ENCODE data around the gene CLTB.
A peak's percentile ranks its signal among the peaks of the same experiment; 100 is the strongest.
"Not testable (repeated sequence)": the region's sequence is repeated elsewhere in the genome, so short reads cannot be mapped to it uniquely, and the experiment has no call there.

Gene CLTB, protein sequence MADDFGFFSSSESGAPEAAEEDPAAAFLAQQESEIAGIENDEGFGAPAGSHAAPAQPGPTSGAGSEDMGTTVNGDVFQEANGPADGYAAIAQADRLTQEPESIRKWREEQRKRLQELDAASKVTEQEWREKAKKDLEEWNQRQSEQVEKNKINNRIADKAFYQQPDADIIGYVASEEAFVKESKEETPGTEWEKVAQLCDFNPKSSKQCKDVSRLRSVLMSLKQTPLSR

DNA sequence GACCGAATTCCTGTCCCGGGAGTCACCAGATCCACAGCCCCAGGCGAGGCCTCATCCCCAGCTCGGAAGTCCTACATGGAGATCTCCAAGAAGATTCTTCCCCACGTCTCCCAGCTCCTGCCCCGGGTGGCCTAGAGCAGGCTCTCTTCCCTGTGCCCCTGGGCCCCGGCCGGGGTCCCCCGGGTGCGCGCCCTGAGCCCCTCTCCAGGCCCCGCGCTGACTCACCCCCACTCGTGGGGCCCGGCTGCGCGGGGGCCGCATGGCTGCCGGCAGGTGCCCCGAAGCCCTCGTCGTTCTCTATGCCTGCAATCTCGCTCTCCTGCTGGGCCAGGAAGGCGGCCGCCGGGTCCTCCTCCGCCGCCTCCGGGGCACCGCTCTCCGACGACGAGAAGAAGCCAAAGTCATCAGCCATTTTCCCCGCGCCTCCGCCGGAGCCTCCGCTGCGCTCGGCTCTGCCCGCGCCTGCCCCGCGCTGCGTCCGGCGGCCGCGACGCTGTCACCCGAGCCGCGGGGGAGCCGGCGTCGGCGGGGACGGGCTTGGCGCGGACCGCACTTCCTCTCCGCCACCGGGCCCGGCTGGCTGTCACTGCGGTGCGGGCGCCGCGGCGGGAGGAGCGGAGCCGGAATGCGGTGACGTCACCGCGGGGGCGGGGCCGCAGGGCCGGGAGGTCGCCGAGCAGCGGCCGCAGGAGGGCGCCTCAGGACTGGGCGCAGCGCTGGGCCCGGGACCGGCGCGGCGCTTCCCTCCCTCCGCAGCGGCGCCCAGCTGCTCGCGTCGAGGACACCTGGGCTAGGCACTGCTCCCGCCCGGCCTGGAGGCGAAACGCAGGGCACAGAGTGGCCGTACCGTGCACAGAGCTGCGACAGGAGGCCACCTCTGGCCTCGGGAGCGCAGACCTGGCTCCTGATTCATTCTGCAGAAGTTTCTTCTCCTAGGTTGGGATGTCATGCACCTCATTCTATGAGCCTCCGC, at the start of gene CLTB:
CLTB (minus strand) TSS at position 588 of the 973 bp plus-strand sequence; CDS start at position 412, 176 bp downstream.
- peak; percentile 75 for DNase-seq (ENCODE audit: low read depth, low spot score)

DNA sequence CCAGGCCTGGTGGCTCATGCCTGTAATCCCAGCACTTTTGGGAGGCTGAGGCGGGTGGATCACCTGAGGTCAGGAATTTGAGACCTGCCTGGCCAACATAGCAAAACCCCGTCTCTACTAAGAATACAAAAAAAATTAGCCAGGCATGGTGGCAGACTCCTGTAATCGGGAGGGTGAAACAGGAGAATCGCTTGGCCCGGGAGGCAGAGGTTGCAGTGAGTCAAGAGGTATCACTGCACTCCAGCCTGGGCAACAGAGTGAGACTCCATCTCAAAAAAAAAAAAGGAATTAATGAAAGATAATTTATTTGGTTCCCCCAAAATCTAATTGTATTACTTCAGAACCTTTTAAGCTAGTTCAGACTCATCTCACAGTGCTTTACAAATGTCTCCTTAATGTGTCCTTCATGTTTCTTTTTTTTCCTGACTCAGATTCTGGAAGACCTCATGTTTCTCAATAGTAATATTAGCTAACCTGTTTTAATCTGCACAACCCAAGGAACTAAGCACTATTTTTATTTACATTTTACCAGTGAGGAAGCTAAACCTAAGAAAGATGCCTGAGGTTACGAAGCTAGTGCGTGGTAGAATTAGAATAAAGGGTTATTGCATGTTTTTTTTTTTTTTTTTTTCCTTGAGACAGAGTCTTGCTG, 46.9 kb upstream of the CLTB start:
- DNase-seq (ENCODE audit: low read depth, low spot score): no peak

DNA sequence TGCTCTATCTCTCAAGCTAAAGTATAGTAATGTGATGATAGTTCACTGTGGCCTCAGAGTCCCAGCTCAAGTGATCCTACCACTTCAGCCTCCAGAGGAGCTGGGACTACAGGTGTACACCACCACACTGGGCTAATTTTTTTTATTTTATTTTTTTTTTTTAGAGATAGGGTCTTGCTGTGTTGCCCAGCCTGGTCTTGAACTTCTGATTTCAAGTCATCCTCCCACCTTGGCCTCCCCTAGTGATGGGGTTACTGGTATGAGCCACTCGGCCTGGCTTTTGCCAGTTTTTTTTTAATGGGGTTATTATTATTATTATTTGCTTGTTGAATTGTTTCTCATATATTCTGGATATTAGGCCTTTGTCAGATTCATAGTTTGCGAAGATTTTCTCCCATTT, 45.0 kb upstream of the CLTB start:
- no peak for DNase-seq (ENCODE audit: low read depth, low spot score)

DNA sequence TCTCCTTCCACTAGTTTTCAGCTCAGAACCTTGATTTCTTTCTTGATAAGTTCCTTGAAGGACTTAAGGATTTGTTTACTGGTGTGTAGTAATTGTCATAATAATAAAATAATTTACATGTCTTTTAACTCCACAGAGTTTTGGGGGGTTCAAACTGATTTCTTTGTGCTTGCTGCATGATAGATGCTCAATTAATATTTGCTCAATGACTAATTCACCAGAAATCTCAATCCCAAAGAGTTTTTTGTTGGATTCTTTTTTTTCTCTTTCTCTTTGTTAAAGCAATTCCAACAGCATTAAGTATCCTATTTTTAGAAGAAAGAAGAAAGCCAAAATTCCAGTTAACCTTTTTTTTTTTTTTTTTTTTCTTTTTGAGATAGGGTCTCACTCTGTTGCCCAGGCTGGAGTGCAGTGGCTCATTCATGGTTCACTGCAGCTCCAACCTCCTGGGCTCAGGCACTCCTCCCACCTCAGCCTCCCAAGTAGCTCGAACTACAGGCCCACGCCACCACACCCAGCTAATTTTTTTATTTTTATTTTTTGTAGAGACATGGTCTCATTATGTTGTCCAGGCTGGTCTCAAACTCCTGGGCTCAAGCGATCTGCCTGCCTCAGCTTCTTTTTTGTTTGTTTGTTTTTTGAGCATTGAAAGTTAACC, 42.7 kb upstream of the CLTB start:
- DNase-seq (ENCODE audit: low read depth, low spot score): no peak

DNA sequence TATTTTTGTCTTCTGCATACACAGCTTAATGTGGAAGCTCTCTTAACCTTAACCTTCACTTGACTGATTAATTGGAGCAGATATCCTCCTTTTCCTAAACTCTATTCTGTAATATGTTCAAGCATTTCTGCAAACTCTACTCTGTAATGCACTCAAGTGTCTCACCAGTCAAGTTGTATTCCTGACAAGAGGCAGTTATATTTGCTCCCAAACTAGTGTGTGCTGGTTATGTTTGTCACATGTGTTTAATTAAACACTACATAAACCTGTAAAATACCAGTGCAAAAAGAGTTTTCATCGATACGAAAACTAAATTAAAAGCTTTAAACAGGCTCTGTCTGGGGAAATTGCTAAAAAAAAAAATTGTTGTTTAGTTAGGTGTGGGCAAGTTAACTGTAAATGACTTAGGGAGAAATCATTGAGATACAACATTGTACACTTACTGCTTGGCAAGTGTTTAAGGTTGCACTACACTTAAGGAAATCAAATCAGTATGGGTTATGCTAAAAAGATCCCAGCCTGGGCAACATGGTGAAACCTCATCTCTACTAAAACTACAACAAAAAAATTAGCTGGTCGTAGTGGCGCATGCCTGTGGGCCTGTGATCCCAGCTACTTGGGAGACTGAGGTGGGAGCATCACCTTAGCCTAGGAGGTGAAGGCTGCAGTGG, 38.5 kb upstream of the CLTB start:
- DNase-seq (ENCODE audit: low read depth, low spot score): no peak

DNA sequence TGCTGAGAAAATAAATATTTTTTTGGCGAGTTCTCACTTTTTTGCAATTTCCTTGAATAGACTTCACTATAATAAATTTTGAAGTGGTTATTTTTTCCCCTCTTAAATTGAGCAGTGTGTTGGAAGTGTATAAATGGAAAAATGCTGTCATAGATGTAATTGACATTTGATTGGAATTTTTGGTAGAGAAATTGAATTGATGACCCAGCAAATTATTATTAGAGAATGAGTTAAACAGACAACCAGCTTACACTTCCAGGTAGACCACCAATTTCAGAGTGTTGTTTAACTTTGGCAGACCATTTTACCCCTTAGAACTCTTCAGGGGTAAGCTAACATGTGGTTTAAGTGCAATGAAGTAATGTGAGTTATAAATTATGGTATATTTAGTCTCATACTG, 33.7 kb upstream of the CLTB start:
- no peak for DNase-seq (ENCODE audit: low read depth, low spot score)

DNA sequence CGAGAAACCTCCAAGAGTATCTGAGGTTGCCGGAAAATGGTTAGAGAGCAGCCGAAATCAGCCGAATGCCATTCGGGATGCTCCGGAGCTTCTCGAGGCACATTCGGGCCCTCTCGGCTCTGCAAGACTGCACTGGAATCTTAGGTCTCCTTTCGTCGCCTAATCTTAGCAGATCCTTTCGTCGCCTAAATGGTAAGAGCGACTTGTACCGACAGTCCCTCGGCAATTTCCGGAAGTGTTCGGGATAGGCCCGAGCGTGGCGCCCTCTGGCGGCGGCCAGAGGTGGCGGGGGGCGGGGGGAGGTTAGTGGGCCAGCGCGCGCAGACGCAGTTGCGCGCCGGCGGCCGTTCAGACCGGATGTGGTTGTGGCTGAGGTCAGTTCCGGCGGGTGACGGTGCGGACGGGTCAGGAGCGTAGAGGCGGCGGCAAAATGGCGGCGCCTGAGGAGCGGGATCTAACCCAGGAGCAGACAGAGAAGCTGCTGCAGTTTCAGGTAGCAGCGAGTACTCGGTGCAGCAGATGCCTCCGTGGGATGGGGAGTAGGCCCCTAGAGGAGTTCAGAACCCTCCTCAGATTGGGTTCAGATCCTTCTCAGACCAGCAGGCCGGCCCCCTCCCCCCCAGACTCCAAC, 31.8 kb upstream of the CLTB start, which contains the start of gene FAF2:
FAF2 (plus strand) TSS at position 408 of the 631 bp plus-strand sequence; CDS start at position 431, 23 bp downstream.
- DNase-seq (ENCODE audit: low read depth, low spot score): peak; percentile 98

DNA sequence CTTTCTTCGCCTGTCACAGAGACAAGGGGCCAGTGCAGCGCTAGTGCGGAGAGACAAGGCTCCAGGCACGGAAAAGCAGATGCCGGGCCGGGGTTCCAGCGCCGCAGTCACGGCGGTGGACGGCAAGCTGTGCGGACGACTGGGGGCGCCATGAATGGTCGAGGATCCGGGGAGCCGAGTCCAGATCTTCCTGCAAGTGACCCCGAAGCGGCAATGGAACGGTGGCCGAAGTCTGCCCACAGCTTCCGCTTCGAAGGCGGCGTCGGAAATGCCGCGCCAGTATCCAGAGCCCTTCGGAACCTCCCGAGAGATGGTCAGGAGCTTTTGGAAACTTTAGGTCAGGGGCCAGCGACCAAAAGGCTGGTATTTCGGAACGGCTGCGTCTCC, 31.2 kb upstream of the CLTB start:
- no peak for DNase-seq (ENCODE audit: low read depth, low spot score)

DNA sequence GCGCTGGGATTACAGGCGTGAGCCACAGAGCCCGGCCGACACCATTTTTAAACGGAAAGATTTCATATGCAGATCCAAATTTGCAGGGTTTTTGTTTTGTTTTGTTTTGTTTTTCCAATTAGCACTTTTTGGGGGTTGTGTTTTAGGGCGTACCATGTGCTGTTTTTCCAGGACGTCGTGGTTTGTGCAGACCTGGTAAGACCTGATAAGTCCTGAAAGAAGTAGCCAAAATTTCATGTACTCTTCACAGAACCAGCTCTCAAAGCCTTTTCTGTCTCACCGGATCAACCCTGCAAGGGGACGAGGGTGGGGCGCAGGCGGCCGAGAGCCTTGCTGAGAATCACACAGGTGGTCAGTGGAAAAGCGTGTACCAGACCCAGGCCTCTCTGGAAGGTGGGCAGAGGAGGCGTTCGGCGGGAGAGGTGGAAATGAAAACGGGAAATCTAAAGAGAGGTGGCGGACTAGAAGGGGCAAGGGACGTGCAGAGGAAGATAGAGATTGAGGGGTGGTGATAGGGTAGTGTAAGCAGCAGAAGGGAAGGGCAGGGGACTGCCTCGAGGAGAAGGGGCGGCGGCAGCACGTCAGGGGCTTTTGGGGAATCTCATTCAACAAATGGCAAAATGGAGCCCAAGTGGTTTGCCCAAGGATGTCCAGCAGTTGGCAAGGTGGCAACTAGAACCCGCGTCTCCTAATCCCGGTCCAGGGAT, 30.7 kb upstream of the CLTB start:
- no peak for DNase-seq (ENCODE audit: low read depth, low spot score)

DNA sequence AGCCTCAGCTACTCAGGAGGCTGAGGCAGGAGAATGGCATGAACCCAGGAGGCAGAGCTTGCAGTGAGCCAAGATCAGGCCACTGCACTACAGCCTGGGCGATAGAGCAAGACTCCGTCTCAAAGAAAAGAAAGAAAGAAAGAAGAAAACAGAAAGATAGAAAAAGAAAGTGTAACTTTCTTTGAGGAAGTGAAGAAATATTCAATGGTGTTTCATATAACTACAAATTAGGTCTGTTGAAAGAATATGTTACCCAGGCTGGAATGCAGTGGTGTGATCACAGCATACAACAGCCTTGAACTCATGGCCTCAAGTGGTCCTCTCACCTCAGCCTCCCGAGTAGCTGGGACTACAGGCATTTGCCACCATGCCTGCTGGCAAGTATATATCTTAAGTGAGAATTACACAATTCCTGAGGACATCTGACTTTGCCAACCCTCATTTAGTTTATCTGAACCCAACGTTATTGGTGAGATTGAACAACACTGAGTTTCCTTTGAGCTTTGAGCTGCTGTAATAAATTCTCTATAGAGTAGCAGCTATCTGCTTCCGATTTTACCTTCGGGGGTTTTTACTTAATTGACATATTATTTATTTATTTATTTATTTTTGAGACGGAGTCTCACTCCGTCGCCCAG, 29.8 kb upstream of the CLTB start:
- no peak for DNase-seq (ENCODE audit: low read depth, low spot score)

DNA sequence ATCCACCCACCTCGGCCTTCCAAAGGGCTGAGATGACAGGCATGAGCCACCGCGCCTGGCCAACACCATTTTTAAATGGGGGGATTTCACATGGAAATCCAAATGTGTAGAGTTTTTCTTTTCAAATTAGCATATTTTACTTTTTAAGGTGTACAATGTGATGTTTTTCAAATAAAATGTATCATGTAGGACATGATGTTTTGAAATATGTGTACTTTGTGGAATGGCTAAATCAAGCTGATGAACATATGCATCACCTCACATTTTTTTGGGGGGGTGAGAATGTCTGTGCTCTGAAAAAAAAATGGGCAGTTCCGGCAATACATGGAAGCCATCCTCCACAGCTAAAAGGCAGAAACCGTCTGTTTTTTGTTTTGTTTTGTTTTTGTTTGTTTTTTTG, 28.4 kb upstream of the CLTB start:
- DNase-seq (ENCODE audit: low read depth, low spot score): no peak

DNA sequence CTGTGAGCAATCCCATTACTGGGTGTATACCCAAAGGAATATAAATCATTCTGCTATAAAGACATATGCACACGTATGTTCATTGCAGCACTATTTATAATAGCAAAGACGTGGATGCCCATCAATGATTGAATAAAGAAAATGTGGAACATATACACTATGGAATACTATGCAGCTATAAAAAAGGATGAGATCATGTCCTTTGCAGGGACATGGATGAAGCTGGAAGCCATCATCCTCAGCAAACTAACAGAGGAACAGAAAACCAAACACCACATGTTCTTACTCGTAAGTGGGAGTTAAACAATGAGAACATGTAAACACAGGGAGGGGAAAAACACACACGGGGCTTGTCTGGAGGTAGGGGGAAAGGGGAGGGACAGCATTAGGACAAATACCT, 26.6 kb upstream of the CLTB start:
- DNase-seq (ENCODE audit: low read depth, low spot score): not testable (repeated sequence)

DNA sequence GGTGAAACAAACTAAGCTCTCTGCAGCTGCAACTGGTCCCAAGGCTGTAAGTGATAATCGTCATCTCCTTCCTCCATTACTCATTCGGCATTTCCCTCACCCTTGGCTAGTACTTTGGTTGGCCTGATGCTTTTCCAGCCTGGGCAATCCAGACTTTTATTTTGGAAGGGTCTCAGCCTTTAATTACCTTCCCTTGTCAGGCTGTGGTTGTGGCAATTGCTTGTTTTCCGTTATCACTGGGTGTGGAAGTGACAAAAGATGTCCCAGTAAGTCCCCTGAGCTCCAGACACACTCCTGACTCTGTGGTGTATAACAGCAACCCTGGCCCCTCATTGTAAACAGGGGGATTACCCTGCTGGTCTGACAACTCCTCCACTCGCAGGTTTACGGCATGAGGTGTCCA, 25.6 kb upstream of the CLTB start:
- DNase-seq (ENCODE audit: low read depth, low spot score): no peak

DNA sequence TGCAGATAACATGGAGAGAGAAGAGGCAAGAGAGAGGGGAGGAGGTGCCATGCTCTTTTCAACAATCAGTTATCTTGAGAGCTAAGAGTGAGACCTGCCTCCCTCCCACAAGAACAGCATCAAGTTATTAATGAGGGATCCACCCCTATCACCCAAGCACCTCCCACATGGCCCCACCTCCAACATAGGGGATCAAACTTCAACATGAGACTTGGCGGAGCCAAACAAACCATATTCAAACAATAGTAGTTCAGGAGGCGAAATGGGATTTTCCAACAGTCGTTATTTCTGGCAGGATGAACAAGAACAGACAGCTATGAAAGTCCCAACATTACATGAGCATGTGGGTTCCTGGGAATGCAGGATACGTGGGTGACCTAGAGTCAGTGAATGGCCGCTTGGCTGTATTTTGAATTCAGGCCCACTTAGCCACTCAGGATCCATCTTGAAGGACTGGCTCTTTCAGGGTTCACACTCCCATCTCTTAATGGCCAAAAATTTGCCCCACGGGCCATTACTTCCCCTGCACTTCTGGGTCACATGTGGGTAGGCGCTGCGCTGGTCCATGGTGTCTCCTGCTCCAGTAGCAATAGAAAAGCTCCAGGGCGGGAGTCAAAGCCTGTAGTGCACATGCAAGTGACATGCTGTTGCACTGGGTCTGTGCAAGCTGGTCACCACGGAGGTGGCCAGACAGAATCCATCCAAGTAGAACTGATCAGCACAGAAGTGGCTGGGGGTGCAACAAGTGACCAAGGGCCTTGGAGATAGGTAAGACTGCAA, 24.8 kb upstream of the CLTB start:
- no peak for DNase-seq (ENCODE audit: low read depth, low spot score)

DNA sequence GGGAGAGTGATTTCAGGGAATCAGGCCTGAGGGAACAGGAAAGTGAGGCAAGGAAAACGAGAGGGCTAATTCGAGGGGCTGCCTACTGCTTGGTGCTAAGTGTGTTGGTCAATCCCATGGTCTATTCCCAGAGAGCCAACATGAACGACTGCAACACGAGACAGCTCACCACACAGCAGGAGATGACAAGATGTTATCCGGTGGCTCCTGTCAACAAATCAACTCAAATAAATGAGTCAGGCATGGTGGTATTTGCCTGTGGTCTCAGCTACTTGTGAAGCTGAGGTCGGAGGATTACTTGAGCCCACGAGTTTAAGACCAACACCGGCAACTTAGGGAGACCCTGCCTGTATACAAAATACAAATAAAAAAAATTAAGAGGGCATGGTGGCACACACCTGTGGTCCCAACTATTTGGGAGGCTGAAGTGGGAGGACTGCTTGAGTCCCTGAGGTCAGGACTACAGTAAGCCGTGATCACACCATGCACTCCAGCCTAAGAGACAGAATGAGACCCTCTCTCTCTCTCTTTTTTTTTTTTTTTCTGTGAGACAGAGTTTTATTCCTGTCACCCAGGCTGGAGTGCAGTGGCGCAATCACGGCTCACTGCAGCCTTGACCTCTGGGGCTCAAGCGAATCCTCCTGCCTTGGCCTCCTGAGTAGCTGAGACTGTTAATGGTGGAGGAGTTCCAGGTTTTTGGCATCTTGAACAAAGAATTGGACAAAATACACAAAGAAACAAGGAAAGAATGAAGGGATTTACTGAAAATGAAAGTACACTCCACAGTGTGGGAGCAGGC, 22.8 kb upstream of the CLTB start:
- no peak for DNase-seq (ENCODE audit: low read depth, low spot score)

DNA sequence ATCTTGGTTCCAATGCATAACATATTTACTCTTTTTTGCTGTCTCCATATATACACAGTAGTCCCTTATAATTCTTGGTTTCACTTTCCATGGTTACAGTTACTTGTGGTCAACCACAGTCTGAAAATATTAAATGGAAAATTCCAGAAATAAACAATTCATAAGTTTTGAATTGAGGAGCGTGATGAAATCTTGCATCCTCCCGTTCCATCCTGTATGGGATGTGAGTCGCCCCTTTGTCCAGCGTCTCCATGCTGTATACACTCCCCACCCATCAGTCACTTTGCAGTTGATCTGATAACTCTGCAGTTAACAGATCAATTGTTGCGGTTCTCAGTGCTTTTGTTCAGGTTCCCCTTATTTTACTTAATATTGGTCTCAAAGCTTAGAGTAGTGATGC, 20.3 kb upstream of the CLTB start:
- no peak for DNase-seq (ENCODE audit: low read depth, low spot score)

DNA sequence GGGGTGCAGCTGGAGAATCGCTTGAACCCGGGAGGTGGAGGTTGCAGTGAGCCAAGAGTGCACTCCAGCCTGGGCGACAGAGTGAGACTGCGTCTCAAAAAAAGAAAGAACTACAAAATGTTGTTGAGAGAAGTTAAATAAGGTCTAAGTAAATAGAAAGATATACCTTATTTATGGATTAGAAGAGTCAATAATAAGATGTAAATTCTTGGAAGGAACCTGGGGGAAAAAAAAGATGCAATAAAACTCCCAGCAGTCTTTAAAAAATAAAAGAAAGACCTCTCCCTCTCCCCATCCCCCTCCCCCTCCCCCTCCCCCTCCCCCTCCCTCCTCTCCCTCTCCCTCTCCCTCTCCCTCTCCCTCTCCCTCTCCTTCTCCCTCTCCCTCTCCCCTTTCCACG, 16.4 kb upstream of the CLTB start:
- no peak for DNase-seq (ENCODE audit: low read depth, low spot score)

DNA sequence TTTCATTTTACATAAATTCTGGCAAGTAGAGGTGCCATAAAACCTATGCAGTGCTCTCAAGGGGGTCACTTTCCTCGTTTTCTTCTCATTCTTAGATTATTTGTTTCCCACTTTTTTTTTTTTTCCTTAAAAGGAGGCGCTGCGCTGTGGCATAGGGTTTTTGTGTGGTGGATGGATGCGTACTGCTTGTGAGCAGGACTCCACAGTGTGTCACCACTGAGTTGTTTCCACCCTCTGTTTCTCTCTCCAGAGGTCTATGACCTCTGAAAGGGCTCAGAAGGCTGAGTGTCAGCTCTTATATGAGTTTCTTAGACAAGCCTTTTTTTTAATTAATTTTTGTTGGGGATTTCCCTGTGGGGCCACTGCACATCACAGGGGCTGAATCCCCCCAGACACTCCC, 13.6 kb upstream of the CLTB start:
- DNase-seq (ENCODE audit: low read depth, low spot score): no peak

Measured in activated CD4-positive, CD25-positive, alpha-beta regulatory T cell treated with anti-CD3 and anti-CD28 coated beads, Interleukin-2, amount 50 U/mL, for 16 hours (primary cell).